ENCODE results near the gene CACNA2D4.
A peak's percentile ranks its signal among the peaks of the same experiment; 100 is the strongest.

CACNA2D4 gene

DNA sequence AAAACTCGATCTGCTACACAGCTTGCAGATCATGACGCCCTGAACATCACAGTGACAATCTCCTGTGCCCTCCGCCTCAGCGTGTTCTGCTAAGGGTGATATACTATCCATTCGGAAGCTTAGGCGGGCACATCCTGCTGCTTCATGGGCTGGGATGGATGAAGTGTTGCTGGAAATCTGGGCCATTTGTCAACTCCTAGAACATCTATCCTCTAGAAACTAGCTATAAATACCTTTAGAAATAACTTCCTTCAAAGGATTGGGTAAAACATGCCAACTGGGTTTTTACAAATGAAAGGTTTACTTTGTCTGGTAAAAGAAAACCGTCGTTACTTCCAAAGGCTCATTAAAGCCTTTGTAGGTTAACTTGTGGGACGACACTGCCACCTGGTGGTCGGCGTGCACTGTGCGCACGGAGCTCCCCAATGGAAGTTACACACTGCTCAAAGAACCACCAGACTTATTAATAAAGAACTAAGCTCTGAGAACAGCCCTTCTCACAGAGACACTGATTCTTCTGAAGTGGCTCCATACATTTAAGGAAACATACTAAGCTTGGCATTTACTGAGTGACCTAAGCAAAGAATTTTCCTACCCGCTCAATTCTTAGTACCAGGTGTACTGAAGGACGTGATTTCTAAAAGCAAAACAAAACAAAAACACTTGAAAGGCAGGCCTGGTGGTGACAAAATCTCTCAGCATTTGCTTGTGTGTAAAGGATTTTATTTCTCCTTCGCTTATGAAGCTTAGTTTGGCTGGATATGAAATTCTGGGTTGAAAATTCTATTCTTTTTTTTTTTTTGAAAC is 21.6 kb upstream of the CACNA2D4 start:
- peak overlapping the region; percentile 27 for H3K4me2 ChIP-seq (ENCODE audit: low read length)
- H3K4me1 ChIP-seq, result peaks cover 17% of the 10 kb centered on the region
- TF ChIP-seq, protein P1, sequence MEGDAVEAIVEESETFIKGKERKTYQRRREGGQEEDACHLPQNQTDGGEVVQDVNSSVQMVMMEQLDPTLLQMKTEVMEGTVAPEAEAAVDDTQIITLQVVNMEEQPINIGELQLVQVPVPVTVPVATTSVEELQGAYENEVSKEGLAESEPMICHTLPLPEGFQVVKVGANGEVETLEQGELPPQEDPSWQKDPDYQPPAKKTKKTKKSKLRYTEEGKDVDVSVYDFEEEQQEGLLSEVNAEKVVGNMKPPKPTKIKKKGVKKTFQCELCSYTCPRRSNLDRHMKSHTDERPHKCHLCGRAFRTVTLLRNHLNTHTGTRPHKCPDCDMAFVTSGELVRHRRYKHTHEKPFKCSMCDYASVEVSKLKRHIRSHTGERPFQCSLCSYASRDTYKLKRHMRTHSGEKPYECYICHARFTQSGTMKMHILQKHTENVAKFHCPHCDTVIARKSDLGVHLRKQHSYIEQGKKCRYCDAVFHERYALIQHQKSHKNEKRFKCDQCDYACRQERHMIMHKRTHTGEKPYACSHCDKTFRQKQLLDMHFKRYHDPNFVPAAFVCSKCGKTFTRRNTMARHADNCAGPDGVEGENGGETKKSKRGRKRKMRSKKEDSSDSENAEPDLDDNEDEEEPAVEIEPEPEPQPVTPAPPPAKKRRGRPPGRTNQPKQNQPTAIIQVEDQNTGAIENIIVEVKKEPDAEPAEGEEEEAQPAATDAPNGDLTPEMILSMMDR (IDR thresholded peaks at IDR 0.05), result peak; percentile 96
- no peaks in the 10 kb centered on the region for H3K36me3 ChIP-seq (ENCODE audit: control insufficient read depth, insufficient read depth, low read length)
- no peaks in the 10 kb centered on the region for H3K79me2 ChIP-seq
- H3K4me3 ChIP-seq (ENCODE audit: low read depth, low read length), result no peak overlapping the region
- no peak overlapping the region for H2AFZ ChIP-seq
- H3K9me3 ChIP-seq (ENCODE audit: control insufficient read depth, low read length), result no peaks in the 10 kb centered on the region
- H3K9ac ChIP-seq, result no peak overlapping the region
- H3K27me3 ChIP-seq (ENCODE audit: control insufficient read depth, insufficient read depth, low read length), result no peaks in the 10 kb centered on the region
- no peak overlapping the region for H3K27ac ChIP-seq

DNA sequence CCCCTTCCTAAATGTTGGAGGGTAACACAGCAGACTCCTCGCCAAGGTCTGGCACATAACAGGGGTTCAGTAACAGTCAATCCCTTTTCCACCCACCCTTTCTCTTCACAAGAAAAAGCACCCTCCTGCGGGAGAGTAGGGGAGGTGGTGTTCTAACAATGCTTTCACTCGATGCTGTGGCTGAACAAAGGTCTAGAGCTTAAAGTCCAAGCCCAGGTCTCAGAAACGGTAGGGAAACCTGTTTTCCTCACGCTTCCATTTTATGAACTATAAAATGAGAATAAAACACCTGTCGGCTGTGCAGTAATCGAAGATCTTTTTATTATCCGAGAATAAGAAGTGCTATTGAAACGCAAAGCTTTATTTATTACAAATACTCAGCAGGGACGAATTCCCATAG is 20.9 kb upstream of the CACNA2D4 start:
- no peak overlapping the region for H3K9ac ChIP-seq
- H3K4me1 ChIP-seq, result peaks cover 17% of the 10 kb centered on the region
- no peak overlapping the region for H3K4me2 ChIP-seq (ENCODE audit: low read length)
- H3K79me2 ChIP-seq, result no peaks in the 10 kb centered on the region
- H3K4me3 ChIP-seq (ENCODE audit: low read depth, low read length), result no peak overlapping the region
- H3K9me3 ChIP-seq (ENCODE audit: control insufficient read depth, low read length), result no peaks in the 10 kb centered on the region
- H2AFZ ChIP-seq, result no peak overlapping the region
- no peak overlapping the region for H3K27ac ChIP-seq
- H3K27me3 ChIP-seq (ENCODE audit: control insufficient read depth, insufficient read depth, low read length), result no peaks in the 10 kb centered on the region
- TF ChIP-seq, protein P1 (IDR thresholded peaks at IDR 0.05), result no peak
- H3K36me3 ChIP-seq (ENCODE audit: control insufficient read depth, insufficient read depth, low read length), result no peaks in the 10 kb centered on the region

DNA sequence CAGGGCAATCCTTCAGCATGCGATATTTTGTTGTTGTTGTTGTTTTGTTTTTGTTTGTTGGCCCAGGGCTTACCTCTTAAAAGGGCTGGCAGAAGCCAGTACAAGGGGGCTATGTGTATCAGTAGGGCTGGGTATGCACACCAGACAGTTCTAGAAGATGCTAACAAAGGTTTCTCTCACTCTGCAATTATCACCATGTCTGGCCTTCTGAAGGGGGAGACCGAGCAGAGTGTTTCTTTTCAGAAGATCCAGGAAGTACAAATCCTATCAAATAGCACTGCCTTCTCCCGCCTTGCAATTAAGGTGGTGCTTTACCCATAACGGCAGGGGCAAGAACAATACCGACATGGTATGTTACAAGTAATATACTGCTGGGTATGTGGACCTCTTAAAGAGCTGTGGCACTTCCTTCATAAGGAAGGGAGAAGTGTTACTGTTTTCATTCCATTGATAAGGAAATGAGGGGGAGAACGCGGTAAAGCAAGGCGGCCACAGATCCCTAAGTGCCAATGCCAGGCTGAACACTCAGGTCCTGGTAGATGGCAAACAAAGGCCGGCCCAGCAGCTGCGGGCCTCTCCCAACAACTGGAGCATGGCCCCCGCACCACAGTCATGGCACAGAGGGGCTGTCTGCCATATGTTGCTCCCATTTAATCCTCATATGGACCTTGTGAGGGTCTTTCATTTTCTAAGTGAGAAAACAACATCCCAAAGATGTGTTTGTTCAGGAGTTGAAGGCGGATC is 19.2 kb upstream of the CACNA2D4 start:
- Histone ChIP-seq H3K27ac (no peak overlapping the region), H3K4me1 (peaks cover 23% of the 10 kb centered on the region), H3K4me2 (ENCODE audit: low read length) (no peak overlapping the region), H3K4me3 (ENCODE audit: low read depth, low read length) (no peak overlapping the region), H3K9ac (no peak overlapping the region), H3K9me3 (ENCODE audit: control insufficient read depth, low read length) (no peaks in the 10 kb centered on the region), H3K79me2 (no peaks in the 10 kb centered on the region), H2AFZ (no peak overlapping the region), H3K27me3 (ENCODE audit: control insufficient read depth, insufficient read depth, low read length) (no peaks in the 10 kb centered on the region), H3K36me3 (ENCODE audit: control insufficient read depth, insufficient read depth, low read length) (no peaks in the 10 kb centered on the region)
- TF ChIP-seq, protein P1 (IDR thresholded peaks at IDR 0.05), result no peak

DNA sequence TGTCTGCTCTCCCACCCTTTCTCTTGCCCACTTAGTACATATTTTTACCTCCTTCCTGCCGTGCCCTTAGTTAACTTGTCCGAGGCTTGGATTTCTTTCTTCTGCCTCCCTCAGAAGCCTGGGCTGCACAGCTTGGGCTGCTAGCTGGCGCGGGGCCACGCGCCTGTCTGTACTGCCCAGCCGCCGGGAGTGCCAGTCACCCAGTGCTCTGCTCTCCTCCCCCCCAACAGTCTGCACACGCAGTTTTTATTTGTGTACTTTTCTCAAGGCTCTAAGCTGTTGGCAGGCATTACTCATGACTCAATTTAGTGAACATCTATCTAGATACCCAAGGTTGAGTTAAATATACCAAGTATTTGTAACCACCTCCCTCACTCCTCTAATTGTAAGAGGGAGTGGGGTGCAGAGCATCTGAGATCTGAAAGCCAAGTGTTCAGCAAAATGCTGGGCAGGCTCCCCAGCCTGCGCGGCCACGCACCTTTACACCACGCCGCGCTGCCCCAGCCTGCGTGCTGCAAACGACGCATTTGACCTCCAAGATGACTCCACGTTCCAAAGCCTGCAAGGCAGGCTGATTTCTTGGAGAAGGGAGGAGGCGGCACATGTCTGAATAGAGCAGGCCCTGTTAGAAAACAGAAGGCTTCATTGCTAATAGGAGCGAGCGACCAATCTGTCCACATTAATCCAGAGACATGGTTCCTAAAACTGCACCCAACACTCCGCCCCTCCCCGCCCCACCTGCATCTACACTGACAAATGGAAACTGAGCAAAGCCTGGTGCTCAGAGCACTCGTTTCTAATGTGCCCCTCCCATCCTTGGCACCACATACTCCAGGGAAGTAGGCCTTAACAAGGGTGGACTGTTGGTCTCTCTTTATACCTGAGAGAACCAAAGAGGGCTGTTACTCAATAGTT is 18.2 kb upstream of the CACNA2D4 start:
- Histone ChIP-seq H3K79me2 (no peaks in the 10 kb centered on the region), H3K4me3 (ENCODE audit: low read depth, low read length) (no peak overlapping the region), H3K9ac (no peak overlapping the region), H3K27ac (peak overlapping the region; percentile 31), H3K27me3 (ENCODE audit: control insufficient read depth, insufficient read depth, low read length) (no peaks in the 10 kb centered on the region), H3K9me3 (ENCODE audit: control insufficient read depth, low read length) (no peaks in the 10 kb centered on the region), H2AFZ (peak overlapping the region; percentile 34), H3K4me2 (ENCODE audit: low read length) (no peak overlapping the region), H3K36me3 (ENCODE audit: control insufficient read depth, insufficient read depth, low read length) (no peaks in the 10 kb centered on the region), H3K4me1 (peaks cover 23% of the 10 kb centered on the region)
- TF ChIP-seq, protein P1 (IDR thresholded peaks at IDR 0.05), result no peak
